GM21619 (cell line): ENCODE measurements around the gene SCYGR3.
A peak's percentile ranks its signal among the peaks of the same experiment; 100 is the strongest.
"Not testable (repeated sequence)": the region's sequence is repeated elsewhere in the genome, so short reads cannot be mapped to it uniquely, and the experiment has no call there.

Experiments
- ATAC-seq: cut with Tn5 transposase; IDR thresholded peaks from one replicate; pipeline ENCODE4 v1.9.1; 2021; ENCODE audit not compliant: unreplicated experiment

Gene SCYGR3

DNA sequence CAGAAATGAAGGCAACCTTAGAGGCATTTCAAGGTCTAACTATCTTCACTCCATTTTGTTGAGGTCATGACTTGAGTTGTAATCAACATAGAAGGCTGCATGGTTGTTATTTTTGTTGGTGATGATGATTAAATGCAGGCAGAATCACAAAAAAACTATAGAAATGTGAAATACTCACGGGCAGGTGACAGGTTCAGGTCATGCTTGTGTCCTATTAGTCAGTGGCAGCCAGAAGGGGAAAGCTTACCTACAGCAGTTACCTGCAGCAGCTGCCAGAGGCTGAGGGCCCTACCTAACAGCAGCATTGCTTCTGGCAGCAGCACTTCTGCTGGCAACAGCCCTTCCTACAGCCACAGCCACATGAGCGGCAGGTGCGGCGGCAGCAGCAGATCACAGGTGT is 394 bp downstream of the SCYGR3 start:
- no peak for ATAC-seq

DNA sequence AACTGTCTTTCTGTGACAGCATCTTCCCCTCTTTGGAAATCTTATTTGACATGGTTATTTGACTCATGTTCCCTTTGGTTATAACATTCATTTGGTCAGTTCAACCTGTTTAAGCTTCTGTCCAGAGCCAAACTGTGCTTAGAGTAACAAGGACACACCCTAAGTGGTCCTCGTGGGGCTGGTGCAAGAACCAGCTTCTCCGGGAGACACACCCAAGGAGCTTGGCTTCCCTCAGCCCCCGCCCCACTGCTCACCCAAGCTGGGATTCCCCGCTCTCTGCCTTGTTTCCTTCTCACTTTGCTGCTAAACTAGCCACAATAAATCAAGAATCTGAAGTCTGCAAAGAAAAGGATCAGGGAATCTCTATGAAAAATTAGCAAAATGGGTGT is 1.4 kb downstream of the SCYGR3 start:
- no peak for ATAC-seq

DNA sequence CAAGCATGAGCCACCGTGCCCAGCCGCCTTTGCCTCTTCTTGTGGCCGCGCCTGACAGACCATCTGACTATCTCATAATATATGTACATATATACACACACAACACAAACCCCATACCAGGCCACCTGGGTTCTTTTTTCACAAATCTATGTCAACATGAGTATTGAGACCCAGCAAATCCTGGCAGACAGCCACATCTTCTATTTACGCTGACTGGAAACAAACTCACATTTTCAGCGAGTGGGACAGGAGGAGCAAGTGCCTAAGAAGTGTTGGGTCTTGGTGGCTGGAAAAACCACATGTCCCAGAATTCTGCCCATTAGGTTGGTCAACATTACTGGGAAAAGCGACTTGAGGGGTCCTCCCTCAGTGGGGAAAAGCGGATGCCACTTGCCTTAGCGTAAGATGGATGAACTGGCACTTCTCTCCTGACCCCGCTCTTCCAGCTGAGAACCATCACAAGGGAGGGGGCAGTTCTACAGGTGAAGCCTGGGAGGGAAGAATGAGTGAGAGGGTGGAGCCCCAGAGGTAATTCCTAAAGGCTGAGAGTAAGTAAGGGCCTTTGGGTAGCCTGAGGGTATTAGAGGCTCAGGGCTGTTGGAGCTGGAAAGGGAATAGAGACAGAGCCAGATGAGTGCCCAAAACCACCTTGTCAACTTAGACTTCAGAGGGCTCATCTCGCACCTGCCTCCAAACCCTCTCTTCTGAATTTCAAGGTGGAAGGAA is 1.9 kb downstream of the SCYGR3 start:
- no peak for ATAC-seq

DNA sequence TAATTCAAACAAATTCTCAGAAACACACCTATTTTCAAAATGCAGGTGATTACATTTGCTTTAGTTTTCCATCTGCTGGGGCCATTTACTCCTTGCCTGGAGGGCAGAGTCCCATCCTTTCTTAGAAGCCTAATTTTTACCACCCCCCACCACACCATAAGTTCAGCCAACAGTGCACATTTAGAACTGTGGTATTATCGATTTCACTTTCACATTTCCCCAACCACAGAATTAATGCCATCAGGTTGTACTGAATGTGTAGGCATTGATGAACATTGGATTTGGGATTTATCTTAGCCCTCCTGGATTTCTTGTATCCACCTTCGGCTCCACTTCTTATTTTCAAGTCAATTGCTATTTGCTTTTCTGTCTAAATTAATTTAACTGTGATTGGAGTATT is 4.5 kb downstream of the SCYGR3 start:
- ATAC-seq: no peak

DNA sequence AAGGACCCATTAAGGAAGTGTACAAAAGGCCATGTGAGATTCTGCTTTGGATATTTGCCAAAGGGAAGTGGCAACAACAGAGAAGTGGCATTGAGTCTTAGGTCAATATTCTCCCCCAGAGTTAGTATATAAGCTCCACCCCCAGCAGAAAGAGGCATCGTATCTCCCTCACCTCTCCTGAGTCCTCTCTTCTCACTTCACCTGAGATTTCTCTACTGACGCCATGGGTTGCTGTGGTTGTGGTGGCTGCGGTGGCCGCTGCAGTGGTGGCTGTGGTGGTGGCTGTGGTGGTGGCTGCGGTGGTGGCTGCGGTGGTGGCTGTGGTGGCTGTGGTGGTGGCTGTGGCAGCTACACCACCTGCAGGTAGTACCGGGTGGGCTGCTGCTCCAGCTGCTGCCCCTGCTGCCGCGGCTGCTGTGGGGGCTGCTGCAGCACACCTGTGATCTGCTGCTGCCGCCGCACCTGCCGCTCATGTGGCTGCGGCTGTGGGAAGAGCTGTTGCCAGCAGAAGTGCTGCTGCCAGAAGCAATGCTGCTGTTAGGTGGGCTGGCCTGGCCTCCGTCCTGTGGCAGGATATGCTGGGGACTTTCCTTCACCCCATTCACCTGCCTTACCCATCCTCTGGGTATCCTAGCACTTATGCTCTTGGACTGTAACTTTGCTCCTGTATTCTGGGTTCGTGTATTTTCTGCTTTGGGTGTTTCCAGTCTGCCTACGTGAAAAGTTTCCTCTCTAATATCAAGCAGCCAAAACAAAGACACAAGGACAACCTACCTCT is 5.9 kb downstream of the SCYGR3 start:
- ATAC-seq: no peak

DNA sequence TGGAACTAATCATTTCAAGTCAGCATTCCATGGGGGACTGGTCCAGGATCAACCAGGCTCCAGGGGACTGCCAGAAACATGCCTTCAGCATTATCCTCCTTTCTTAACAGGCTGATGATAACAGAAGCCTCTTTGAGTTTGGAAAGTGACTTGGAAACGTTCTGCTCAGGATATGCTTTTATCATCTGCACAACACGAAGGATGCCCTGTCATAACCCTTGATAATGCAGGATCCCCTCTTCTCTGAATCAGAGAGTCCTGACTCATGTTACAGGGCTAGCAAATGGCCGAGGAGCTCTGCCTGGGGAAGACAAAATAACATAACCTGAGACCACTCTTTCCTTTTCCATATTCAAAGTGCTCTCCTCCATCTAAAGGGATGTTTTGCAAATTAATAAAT is 6.7 kb downstream of the SCYGR3 start:
- ATAC-seq: no peak

DNA sequence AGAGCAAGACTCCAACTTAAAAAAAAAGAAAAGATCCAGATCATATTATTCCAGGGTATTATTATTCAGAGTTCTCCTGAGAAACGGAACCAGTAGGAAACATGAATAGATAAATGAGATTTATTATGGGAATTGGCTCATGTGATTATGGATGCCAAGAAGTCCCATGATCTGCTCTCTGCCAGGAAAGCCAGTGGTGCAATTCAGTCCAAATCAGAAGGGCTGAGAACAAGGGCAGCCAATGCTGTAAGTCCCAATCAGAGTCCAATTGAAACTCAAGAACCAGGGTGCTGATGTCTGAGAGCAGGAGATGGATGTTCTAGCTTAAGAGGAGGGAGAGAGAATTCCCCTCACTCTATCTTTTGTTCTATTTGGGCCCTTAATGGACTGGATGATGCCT is 8.2 kb downstream of the SCYGR3 start:
- ATAC-seq: no peak

DNA sequence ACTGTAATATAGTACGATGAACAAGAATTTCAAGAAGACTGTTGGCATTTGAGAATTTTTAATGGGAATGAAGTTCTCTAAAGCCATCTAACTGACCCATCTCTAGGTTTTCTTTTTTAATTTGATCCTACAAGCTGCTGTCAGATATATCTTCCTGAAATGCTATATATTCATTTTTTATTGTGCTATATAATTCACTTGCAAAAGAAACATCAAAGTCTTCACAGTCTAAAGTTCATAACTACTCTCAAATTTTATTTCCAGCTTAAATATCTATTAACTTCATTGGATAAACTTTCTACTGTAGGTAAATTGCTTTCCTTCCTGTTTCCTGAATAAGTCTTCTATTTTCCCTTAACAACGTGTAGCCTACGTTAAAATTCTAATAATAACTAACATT is 12.3 kb downstream of the SCYGR3 start:
- ATAC-seq: no peak

DNA sequence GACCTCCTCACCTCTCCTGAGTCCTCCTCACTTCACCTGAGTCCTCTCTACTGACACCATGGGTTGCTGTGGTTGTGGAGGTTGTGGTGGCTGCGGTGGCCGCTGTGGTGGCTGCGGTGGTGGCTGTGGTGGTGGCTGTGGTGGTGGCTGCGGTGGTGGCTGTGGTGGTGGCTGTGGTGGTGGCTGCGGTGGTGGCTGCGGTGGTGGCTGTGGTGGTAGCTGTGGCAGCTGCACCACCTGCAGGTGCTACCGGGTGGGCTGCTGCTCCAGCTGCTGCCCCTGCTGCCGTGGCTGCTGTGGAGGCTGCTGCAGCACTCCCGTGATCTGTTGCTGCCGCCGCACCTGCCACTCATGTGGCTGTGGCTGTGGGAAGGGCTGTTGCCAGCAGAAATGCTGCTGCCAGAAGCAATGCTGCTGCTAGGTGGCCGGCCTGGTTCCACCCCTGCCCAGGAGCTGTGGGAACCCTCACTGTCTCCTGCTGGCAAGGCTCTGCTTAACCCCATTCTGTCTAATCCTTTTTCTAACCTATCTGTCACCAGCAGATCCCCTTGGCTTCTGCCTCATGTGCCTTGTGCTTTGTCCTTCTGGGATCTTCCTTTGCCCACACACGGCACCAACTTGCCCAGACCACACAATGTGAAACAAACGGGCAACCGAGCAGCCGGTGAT is 15.7 kb downstream of the SCYGR3 start, which contains the start of gene SCYGR2:
SCYGR2 (plus strand) TSS at position 59 of the 669 bp plus-strand sequence; CDS start at position 59, 0 bp downstream.
- ATAC-seq: not testable (repeated sequence)

DNA sequence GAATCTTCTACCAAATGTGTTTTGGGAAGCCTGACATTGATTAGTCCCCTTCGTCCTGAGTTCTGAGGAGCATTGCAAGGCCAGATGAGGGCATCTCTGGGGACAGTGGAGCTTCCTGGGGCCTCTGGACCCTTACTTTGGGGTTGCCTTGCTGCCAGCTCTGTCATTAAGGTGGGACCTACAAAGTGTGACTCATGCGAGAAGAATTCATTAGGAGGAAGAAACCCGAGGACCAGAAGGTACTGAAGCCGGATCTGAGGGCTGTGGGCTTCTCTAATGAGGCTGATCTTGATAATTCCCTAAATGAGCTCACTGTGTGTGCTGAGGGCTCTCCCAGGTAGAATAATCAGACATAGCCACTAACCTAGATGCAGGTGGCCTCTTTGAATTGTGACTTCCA is 16.6 kb downstream of the SCYGR3 start:
- no peak for ATAC-seq

DNA sequence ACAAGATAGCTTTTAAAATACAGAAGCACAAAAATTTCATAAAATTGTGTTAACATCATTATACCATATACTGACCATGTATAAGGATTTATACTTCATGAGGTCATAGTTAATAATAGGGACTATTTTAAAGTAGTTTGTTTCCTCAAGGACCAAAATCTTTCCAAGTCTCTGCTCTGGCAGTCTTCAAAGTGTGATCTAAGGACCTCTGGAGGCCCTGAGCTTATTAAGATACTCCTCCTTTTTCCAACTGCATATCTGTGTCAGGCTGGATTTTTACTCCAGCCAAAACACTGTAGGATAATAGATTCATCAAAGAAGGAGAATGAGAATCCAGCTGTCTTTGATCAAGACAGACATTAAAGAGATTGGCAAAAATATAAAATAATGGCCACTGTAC is 17.6 kb downstream of the SCYGR3 start:
- ATAC-seq: no peak

DNA sequence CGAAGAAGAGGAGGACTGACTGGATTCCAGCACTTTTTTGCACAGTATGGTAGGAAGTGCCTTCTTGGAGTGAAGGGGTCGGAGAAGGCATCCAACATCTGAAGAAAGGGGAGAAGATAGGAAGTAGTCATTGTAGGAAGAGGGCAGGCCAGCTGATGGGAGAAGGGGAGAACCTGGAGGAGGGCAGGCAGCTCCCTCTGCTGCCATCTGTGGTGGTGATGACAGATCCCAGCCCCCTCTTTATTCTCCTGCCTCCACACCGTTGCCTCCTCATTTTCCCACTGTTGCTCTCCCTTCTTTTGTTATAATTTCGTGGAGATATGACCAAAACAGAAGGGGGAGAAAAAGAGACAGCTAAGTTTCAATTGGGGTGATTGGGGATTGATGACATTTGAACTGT is 18.8 kb downstream of the SCYGR3 start:
- ATAC-seq: no peak

DNA sequence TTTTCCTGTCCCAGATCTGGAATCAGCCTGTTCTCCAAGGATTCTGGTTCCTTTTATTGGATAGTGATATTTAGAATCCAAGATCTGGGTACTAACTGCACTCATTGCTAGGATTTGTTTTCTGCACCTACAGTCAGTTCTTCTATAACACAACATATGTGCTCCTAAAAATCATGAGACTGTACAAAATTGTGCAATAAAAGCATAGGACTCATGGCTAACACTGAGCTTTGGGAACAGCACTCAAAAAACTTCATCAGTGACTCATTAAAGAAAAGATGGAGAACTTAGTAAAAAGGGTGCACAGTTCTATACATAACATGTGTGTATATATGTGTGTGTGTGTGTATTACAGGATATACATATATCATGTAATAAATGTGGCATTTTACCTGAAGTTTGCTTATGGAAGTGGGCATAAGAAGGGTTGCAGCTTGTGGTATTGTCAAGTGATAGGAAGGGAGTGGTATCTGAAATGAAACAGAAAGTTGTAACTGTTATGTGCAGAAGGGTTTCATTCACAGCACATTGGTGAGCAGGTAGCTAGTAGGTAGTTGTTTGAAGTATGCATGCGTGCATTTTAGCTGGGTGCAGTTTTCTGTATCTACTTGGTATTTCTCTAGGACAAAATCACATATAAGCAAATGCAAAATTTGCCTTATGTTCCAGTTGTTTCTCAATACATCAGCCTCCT is 21.8 kb downstream of the SCYGR3 start:
- peak; percentile 89 for ATAC-seq

DNA sequence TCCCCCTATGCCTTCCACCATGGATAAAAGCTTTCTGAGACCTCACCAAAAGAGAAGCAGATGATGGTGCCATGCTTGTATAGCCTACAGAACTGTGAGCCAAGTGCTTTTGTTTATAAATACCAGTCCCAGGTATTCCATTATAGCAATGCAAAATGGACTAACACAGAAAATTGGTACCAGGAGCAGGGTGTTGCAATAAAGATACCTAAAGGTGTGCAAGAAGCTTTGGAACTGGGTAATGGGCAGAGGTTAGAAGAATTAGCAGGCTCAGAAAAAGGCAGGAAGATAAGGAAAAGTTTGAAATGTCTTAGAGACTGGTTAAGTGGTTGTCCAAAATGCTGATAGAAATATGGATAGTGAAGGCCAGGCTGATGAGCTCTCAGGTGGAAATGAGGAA is 32.3 kb downstream of the SCYGR3 start:
- no peak for ATAC-seq

DNA sequence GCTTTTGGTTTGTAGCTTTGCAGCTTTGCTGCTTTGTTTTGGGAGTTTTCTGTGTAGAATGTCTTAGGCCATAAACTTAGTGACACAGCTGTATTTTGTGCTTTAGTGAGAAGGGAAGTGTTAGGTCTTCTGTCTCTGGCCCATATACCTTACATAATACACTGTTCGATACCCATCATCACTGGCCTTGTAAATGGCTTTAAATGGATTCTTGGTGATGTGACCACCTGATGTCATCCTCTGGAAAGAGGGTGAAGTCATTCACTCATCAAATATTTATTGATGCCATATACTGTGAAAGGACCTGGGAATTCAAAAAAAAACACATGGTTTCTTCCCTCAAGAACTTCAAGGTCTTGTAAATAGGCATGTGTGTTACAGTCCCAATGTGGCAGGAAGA is 34.8 kb downstream of the SCYGR3 start:
- ATAC-seq: no peak

DNA sequence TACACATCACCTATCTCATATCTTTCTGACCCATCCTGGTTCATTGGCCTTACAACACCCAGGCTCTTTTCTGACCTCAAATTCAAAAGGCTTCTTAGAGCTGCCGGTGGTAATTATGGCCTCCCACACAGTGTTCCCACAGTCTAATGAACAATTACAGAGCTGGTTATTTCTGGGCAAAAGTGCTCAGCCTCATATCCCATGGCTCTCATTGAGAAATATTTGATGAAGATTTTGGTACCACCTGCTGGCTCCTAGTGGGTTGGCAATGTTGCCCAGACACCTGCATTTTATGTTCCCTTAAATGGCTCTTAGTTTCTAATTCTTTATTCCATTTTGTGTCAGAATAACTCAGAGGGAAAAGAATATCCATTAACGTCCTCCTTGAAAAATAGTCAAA is 36.0 kb downstream of the SCYGR3 start:
- ATAC-seq: no peak

DNA sequence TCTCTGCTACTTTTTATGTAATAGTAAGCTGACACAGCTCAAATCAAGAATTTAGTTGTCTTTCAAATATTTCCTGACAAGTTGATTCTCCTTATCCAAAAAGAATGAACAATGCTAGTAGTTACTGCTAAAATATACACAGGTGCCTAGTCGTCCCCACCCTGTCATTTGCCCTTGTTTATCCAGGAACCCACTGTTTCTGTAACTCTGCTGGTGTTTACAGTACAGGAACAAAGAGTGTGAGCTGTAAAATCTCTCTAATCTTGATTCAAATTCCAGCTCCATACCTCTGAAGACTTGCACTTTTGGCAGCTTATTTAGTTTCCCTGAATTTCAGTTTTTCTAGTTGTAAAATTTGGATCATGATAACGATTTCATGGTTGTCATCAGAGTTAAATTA is 37.1 kb downstream of the SCYGR3 start:
- no peak for ATAC-seq

DNA sequence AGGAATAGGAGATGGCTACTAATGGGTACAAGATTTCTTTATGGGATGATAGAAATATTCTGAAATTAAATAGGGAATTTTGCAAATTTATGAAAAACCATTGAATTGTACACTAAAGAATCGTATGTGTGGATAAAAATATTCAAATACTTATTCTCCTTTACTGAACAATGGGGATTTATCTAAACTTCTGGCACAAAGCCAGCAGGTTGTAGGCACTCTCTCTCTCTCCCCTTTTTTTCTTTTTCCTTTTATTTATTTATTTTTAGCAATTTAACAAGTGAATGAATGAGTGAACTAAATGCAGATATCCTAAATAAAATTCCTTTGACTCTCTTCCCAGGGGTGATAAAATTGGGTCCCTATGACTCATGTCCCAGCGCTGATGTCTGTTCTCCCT is 37.8 kb downstream of the SCYGR3 start:
- no peak for ATAC-seq

DNA sequence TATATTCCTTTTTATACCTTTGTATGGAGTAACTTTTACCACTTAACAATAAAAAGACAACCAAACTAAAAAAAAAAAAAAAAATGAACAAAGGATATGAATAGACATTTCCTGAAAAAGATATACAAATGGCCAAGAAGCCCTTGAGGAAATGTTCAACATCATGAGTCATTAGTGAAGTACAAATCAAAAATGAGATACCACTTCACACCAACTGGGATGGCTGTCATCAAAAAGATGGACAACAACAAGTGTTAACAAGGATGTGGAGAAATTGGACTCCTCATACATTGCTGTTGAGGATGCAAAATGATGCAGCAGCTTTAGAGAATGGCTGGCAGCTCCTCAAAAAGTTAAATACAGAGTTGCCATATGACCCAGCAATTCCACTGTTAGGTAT is 38.5 kb downstream of the SCYGR3 start:
- no peak for ATAC-seq

DNA sequence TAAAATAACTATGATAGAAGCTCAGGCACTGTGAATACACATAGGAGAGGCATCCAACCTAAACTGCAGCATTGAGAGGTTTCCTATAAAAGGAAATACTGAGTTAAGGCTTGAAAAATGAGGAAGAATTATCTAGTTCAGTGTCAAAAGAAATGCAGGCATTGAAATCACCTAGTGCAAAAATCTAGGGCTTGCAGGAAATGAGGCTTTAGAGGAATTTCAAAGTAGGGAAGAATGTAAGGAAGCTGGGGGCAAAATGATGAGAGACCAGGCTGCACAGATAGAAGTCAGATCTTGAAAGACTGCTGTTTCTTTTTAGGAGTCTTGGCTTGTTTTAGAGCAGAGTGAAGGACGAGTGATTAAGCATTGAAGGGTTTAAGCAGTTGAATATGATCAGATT is 44.0 kb downstream of the SCYGR3 start:
- ATAC-seq: no peak

DNA sequence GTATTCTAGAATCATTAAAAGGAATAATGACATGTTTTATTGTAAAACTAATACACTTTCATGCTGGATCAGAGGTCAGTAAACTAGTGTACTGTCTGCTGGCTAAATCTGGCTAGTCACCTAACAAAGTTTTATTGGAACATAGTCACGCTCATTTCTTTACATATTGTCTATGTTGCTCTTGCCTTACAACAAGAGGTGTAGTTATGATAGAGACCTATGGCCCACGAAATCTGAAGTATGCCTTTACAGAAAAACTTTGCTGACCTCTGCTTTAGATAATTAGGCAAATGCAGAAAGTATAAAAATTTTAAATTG is 45.8 kb downstream of the SCYGR3 start:
- no peak for ATAC-seq

DNA sequence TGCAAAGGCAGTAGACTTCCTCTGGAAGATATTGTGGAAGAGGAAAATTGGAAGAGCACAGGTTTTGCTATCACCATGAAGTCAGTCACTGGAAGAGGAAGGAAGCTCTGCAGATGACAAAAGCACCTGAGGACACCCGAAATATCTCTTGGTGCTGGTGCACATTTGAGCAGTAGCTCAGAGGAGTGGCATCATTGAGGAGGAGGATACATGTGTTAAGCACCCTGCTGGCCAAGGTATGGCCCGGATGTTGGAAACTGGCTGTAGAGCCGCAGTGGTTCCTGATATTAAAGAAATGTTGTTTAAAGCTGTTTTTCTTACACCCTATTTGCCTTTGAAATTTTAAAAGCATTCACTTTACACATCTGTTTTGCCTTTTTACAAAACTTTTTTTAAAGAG is 48.6 kb downstream of the SCYGR3 start:
- ATAC-seq: no peak
